GM18858 (cell line): Measurements from ENCODE around the gene LRMDA.

Source experiments
- ATAC-seq: cut with Tn5 transposase; IDR thresholded peaks from one replicate; pipeline ENCODE4 v1.9.1; 2021; ENCODE audit not compliant: unreplicated experiment

LRMDA gene

GRCh38 chr10:76396134-76396533 lies 964.7 kb downstream of the LRMDA start:
- no peak for ATAC-seq

- ATAC-seq = no peak
These were observed 966.0 kb downstream of the LRMDA start for GRCh38 chr10:76397181-76398042.

- no peak for ATAC-seq
These were observed 966.8 kb downstream of the LRMDA start for GRCh38 chr10:76398043-76398710.

- ATAC-seq = no peak
These were observed 967.8 kb downstream of the LRMDA start for GRCh38 chr10:76399226-76399625.

GRCh38 chr10:76401006-76401405 lies 969.6 kb downstream of the LRMDA start:
- no peak for ATAC-seq

GRCh38 chr10:76403912-76404311 lies 972.5 kb downstream of the LRMDA start:
- no peak for ATAC-seq

GRCh38 chr10:76404531-76404930 lies 973.1 kb downstream of the LRMDA start:
- ATAC-seq = no peak

GRCh38 chr10:76405922-76406321 lies 974.5 kb downstream of the LRMDA start:
- no peak for ATAC-seq

- no peak for ATAC-seq
These were observed 977.2 kb downstream of the LRMDA start for GRCh38 chr10:76408646-76409045.

GRCh38 chr10:76411729-76412435 lies 980.5 kb downstream of the LRMDA start:
- no peak for ATAC-seq

- ATAC-seq = no peak
These were observed 984.1 kb downstream of the LRMDA start for GRCh38 chr10:76415554-76415953.

GRCh38 chr10:76416642-76417041 lies 985.2 kb downstream of the LRMDA start:
- ATAC-seq = no peak

GRCh38 chr10:76420725-76421124 lies 989.3 kb downstream of the LRMDA start:
- no peak for ATAC-seq

GRCh38 chr10:76422769-76423168 lies 991.3 kb downstream of the LRMDA start:
- no peak for ATAC-seq

- ATAC-seq = no peak
These were observed 997.3 kb downstream of the LRMDA start for GRCh38 chr10:76428551-76429367.

- no peak for ATAC-seq
These were observed 998.1 kb downstream of the LRMDA start for GRCh38 chr10:76429368-76430060.

- ATAC-seq = no peak
These were observed 998.7 kb downstream of the LRMDA start for GRCh38 chr10:76430061-76430645.

- ATAC-seq = no peak
These were observed 1000.9 kb downstream of the LRMDA start for GRCh38 chr10:76432016-76433012.
